ENCODE measurements around the gene PCSK1N. TPM values are rescaled to one million over a fixed set of nuclear protein-coding genes. Genes with fewer than 3 reads are reported as not detected.

The PCSK1N gene
- total RNA-seq, 1 experiment from 2014 or later, result 0.22 TPM

DNA sequence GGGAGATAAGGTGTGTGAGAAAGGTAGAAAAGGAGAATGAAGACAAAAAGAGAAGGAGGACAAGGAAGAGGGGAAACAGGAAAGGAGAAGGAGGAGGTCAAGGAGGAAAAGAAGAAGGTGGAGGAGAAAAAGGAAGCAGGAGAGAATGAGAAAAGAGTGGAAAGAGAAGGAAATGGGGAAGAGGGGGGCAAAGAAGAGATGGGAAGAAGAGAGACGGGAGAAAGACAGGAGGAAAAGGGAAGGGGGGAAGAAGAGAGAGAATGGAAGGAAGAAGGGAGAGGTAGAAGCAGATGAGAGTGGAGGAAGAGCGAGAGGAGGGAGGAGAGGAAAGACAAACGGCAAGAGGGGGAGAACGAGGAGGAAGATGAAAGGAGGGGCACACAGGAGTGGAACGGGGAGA lies 44.9 kb downstream of the PCSK1N start:
- H3K4me3 ChIP-seq (replicated peaks in 1 of 2; ENCODE audit: low read depth in 1 of 2, low read length in 2 of 2), result no peak overlapping the region
- no peak overlapping the region for H2AFZ ChIP-seq (ENCODE audit: low read depth, low read length, poor library complexity, severe bottlenecking)
- H4K20me1 ChIP-seq (ENCODE audit: insufficient read depth), result no peaks in the 10 kb centered on the region
- ChIA-PET POLR2A (no interaction called here), RAD21 (ENCODE audit: low non-redundant PET in 1 of 2, low total read pairs in 2 of 2, uncharacterized antibody in 2 of 2, unreplicated experiment in 2 of 2) (no interaction called here), CTCF (no interaction called here)
- H3K36me3 ChIP-seq (ENCODE audit: control insufficient read depth in 1 of 2, insufficient read depth in 2 of 2, low read length in 2 of 2), result no peaks in the 10 kb centered on the region
- no peak overlapping the region for H3K4me2 ChIP-seq (ENCODE audit: low read length)
- H3K4me1 ChIP-seq (ENCODE audit: control insufficient read depth in 1 of 2, insufficient read depth in 2 of 2, low read length in 2 of 2), result peaks cover 9 to 13% of the 10 kb centered on the region in 2 experiments
- ATAC-seq (no peak), DNase-seq (ENCODE audit: low read depth, low spot score) (no peak)
- no peaks in the 10 kb centered on the region for H3K27me3 ChIP-seq (ENCODE audit: insufficient read depth, low read length)
- intact Hi-C loops (cut with micrococcal nuclease), result no loop called here
- no peaks in the 10 kb centered on the region for H3K79me2 ChIP-seq (ENCODE audit: insufficient read depth, low read length)
- no peaks in the 10 kb centered on the region for H3K9me3 ChIP-seq (ENCODE audit: control insufficient read depth in 1 of 2, insufficient read depth in 1 of 2, low read depth in 1 of 2, low read length in 2 of 2)
- no TSS peak for BruUV-seq (replicated peaks)
- no peak overlapping the region for H3K27ac ChIP-seq (ENCODE audit: low read depth, low read length)
- H3K9ac ChIP-seq (ENCODE audit: low read length), result no peak overlapping the region
- no peaks in the 10 kb centered on the region for H3K9me2 ChIP-seq (ENCODE audit: insufficient read depth)
- TF ChIP-seq TCF7L2 (IDR thresholded peaks at IDR 0.05; ENCODE audit: borderline replicate concordance, extremely low read depth, insufficient read depth, insufficient read length) (no peak), FOSL1 (IDR thresholded peaks at IDR 0.05; ENCODE audit: low read depth) (no peak), SP1 (IDR thresholded peaks at IDR 0.05; ENCODE audit: low read depth) (no peak), EGR1 (IDR thresholded peaks at IDR 0.05; ENCODE audit: low read depth) (no peak), SIN3A (IDR thresholded peaks at IDR 0.05; ENCODE audit: low read depth) (no peak), EZH2 (IDR thresholded peaks at IDR 0.05) (no peak), ELF1 (IDR thresholded peaks at IDR 0.05; ENCODE audit: borderline replicate concordance, low read depth) (no peak), ZNF274 (IDR thresholded peaks at IDR 0.05; ENCODE audit: low read depth, low read length) (no peak), POLR2AphosphoS5 (IDR thresholded peaks at IDR 0.05; ENCODE audit: low read depth, low read length) (no peak), JUND (IDR thresholded peaks at IDR 0.05) (no peak), CBX3 (IDR thresholded peaks at IDR 0.05; ENCODE audit: low read depth) (no peak)
- TF ChIP-seq, protein P1, sequence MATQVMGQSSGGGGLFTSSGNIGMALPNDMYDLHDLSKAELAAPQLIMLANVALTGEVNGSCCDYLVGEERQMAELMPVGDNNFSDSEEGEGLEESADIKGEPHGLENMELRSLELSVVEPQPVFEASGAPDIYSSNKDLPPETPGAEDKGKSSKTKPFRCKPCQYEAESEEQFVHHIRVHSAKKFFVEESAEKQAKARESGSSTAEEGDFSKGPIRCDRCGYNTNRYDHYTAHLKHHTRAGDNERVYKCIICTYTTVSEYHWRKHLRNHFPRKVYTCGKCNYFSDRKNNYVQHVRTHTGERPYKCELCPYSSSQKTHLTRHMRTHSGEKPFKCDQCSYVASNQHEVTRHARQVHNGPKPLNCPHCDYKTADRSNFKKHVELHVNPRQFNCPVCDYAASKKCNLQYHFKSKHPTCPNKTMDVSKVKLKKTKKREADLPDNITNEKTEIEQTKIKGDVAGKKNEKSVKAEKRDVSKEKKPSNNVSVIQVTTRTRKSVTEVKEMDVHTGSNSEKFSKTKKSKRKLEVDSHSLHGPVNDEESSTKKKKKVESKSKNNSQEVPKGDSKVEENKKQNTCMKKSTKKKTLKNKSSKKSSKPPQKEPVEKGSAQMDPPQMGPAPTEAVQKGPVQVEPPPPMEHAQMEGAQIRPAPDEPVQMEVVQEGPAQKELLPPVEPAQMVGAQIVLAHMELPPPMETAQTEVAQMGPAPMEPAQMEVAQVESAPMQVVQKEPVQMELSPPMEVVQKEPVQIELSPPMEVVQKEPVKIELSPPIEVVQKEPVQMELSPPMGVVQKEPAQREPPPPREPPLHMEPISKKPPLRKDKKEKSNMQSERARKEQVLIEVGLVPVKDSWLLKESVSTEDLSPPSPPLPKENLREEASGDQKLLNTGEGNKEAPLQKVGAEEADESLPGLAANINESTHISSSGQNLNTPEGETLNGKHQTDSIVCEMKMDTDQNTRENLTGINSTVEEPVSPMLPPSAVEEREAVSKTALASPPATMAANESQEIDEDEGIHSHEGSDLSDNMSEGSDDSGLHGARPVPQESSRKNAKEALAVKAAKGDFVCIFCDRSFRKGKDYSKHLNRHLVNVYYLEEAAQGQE (IDR thresholded peaks at IDR 0.05; ENCODE audit: low read depth), result no peak
- TF ChIP-seq, protein P2, sequence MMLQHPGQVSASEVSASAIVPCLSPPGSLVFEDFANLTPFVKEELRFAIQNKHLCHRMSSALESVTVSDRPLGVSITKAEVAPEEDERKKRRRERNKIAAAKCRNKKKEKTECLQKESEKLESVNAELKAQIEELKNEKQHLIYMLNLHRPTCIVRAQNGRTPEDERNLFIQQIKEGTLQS (IDR thresholded peaks at IDR 0.05), result no peak

Measured in HCT116 (cell line).